Mononuclear cell (primary cell): ENCODE measurements around the gene HIVEP2. TPM values are rescaled to one million over a fixed set of nuclear protein-coding genes. Genes with fewer than 3 reads are reported as not detected.

Source experiments
- H3K27me3 ChIP-seq: 2 replicates; pipeline ENCODE4 v1.6.0; 2011; ENCODE audit warnings: low read length, control low read depth; ENCODE audit not compliant: insufficient read depth
- H3K4me1 ChIP-seq: 2 replicates; pipeline ENCODE4 v1.5.1; 2011; ENCODE audit warnings: mild to moderate bottlenecking, low read length, control low read depth; ENCODE audit not compliant: insufficient read depth
- H3K4me3 ChIP-seq: 2 replicates; pipeline ENCODE4 v1.5.1; 2011; ENCODE audit warnings: mild to moderate bottlenecking, low read length, moderate library complexity
- H3K9me3 ChIP-seq: 2 replicates; pipeline ENCODE4 v1.5.1; 2011; ENCODE audit warnings: low read depth, mild to moderate bottlenecking, control low read depth, low read length
- total RNA-seq: library from RNA; depleted of rRNA; stranded (reverse); fragments of >200 nt; gene quantifications from one replicate; pipeline ENCODE4 v1.2.3, GENCODE V29; 2012

Gene HIVEP2
- total RNA-seq, 1 donor, result 32.0 TPM

- no peak overlapping the region for H3K4me3 ChIP-seq
- no peaks in the 10 kb centered on the region for H3K27me3 ChIP-seq
- H3K4me1 ChIP-seq, result peaks cover 28% of the 10 kb centered on the region
Observed at GRCh38 chr6:142898927-142899895, 45.8 kb downstream of the HIVEP2 start.

GRCh38 chr6:142897659-142898058 lies 47.3 kb downstream of the HIVEP2 start:
- Histone ChIP-seq H3K27me3 (no peaks in the 10 kb centered on the region), H3K4me1 (peaks cover 17% of the 10 kb centered on the region), H3K4me3 (no peak overlapping the region), H3K9me3 (no peaks in the 10 kb centered on the region)

More at GRCh38 chr6:142898927-142899895, 45.8 kb downstream of the HIVEP2 start:
- no peaks in the 10 kb centered on the region for H3K9me3 ChIP-seq

GRCh38 chr6:142896732-142897131 lies 48.2 kb downstream of the HIVEP2 start:
- Histone ChIP-seq H3K4me3 (no peak overlapping the region), H3K4me1 (peaks cover 11% of the 10 kb centered on the region), H3K9me3 (no peaks in the 10 kb centered on the region), H3K27me3 (no peaks in the 10 kb centered on the region)

GRCh38 chr6:142893088-142893487 lies 51.9 kb downstream of the HIVEP2 start:
- H3K4me3 ChIP-seq, result no peak overlapping the region
- H3K9me3 ChIP-seq, result no peaks in the 10 kb centered on the region
- H3K27me3 ChIP-seq, result no peaks in the 10 kb centered on the region
- H3K4me1 ChIP-seq, result peaks cover 10% of the 10 kb centered on the region

- peaks cover 10% of the 10 kb centered on the region for H3K4me1 ChIP-seq
- no peaks in the 10 kb centered on the region for H3K27me3 ChIP-seq
- no peaks in the 10 kb centered on the region for H3K9me3 ChIP-seq
- no peak overlapping the region for H3K4me3 ChIP-seq
Observed at GRCh38 chr6:142892254-142893021, 52.5 kb downstream of the HIVEP2 start.

GRCh38 chr6:142891454-142891853 lies 53.5 kb downstream of the HIVEP2 start:
- H3K4me1 ChIP-seq, result peaks cover 10% of the 10 kb centered on the region
- no peaks in the 10 kb centered on the region for H3K27me3 ChIP-seq
- no peak overlapping the region for H3K4me3 ChIP-seq
- H3K9me3 ChIP-seq, result no peaks in the 10 kb centered on the region

- Histone ChIP-seq H3K4me1 (peaks cover 17% of the 10 kb centered on the region), H3K27me3 (no peaks in the 10 kb centered on the region), H3K9me3 (no peaks in the 10 kb centered on the region), H3K4me3 (no peak overlapping the region)
Observed at GRCh38 chr6:142888456-142888855, 56.5 kb downstream of the HIVEP2 start.

- Histone ChIP-seq H3K4me3 (no peak overlapping the region), H3K4me1 (peaks cover 17% of the 10 kb centered on the region), H3K9me3 (no peaks in the 10 kb centered on the region), H3K27me3 (no peaks in the 10 kb centered on the region)
Observed at GRCh38 chr6:142887517-142887916, 57.5 kb downstream of the HIVEP2 start.

- H3K27me3 ChIP-seq, result no peaks in the 10 kb centered on the region
- H3K9me3 ChIP-seq, result no peaks in the 10 kb centered on the region
- H3K4me3 ChIP-seq, result no peak overlapping the region
- peaks cover 17% of the 10 kb centered on the region for H3K4me1 ChIP-seq
Observed at GRCh38 chr6:142886431-142887170, 58.4 kb downstream of the HIVEP2 start.

- Histone ChIP-seq H3K4me1 (peaks cover 17% of the 10 kb centered on the region), H3K27me3 (no peaks in the 10 kb centered on the region), H3K9me3 (no peaks in the 10 kb centered on the region), H3K4me3 (peak overlapping the region; percentile 15)
Observed at GRCh38 chr6:142885182-142885867, 59.7 kb downstream of the HIVEP2 start.

GRCh38 chr6:142884214-142885035 lies 60.6 kb downstream of the HIVEP2 start:
- Histone ChIP-seq H3K4me3 (peak overlapping the region; percentile 15), H3K9me3 (no peaks in the 10 kb centered on the region), H3K27me3 (no peaks in the 10 kb centered on the region), H3K4me1 (peaks cover 17% of the 10 kb centered on the region)

GRCh38 chr6:142883011-142883410 lies 62.0 kb downstream of the HIVEP2 start:
- Histone ChIP-seq H3K4me3 (no peak overlapping the region), H3K9me3 (no peaks in the 10 kb centered on the region), H3K27me3 (no peaks in the 10 kb centered on the region), H3K4me1 (peaks cover 11% of the 10 kb centered on the region)

GRCh38 chr6:142881761-142882160 lies 63.2 kb downstream of the HIVEP2 start:
- Histone ChIP-seq H3K27me3 (no peaks in the 10 kb centered on the region), H3K9me3 (no peaks in the 10 kb centered on the region), H3K4me3 (no peak overlapping the region), H3K4me1 (peaks cover 11% of the 10 kb centered on the region)

- no peaks in the 10 kb centered on the region for H3K9me3 ChIP-seq
- H3K27me3 ChIP-seq, result no peaks in the 10 kb centered on the region
- no peak overlapping the region for H3K4me3 ChIP-seq
- peaks cover 11% of the 10 kb centered on the region for H3K4me1 ChIP-seq
Observed at GRCh38 chr6:142881290-142881689, 63.7 kb downstream of the HIVEP2 start.
